DMS114 treated with DMSO at 0.1 percent for 48 hours (cell line): Measurements from ENCODE around the gene FAM228B.

Experiments used
- DNase-seq: peaks from one replicate; lab custom pipeline; 2025; ENCODE audit not compliant: unreplicated experiment; lab: John Stamatoyannopoulos, UW

FAM228B gene

GRCh38 chr2:24200799-24201198, 77.5 kb downstream of the FAM228B start:
- no peak for DNase-seq

- DNase-seq = no peak
Observed at GRCh38 chr2:24203029-24203786, 79.9 kb downstream of the FAM228B start.

DNA sequence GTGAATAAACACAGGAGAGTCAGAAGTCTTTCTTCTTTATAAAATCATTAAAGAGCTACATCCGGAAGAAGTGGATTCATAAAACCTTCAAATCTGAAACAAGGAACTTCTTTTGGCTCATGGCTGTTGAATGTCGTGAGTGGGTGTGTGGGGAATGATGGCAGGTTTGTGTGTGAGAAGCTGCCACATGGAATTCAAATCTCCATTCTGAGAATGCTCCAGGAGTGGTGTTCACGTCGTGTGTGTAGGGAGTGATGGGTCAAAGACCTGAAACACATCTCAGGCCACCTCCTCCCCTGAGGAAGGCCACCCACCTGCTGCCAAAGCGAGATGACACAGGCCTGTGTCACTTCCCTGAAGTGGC, 80.5 kb downstream of the FAM228B start:
- no peak for DNase-seq

GRCh38 chr2:24204505-24204904, 81.2 kb downstream of the FAM228B start:
- DNase-seq = no peak

DNA sequence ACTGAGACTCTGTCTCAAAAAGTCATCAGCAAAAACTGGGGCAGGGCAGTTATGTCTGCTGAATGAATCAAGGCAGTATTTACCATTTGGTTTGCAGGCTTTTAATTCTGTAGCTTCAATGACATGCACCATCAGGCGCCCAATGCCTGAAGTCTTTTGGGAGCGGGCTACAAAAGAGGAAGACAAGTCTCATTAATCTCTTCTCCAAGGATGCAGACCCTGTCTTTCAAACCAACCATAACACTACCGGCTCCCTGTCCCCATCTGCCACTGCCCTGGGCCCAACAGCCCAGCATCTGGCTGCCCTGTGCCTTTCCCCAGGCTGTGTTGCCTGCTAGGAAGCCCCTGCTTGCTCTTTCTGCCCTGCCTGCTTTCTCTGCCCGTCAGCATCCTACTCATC, 81.9 kb downstream of the FAM228B start:
- DNase-seq = no peak

GRCh38 chr2:24206242-24206641, 83.0 kb downstream of the FAM228B start:
- DNase-seq = no peak

DNA sequence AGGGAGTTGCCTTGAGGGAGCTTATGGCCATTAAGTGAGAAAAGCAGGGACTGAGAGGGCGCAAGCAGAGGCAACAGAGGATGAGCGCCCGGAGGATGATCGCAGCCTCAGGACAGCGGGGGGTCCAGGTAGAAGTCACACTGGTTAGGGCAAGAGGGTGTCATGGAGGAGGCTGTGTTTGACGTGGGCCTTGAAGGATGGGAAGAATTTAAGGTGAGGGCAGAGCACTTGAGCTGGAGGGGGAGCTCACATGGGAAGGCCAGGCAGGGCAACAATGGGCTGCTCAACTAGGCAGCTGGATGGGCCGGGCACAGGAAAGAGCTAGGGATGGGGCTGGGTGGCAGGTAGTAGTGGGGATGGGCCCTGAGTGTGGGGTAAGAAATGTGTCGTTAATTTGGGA, 83.4 kb downstream of the FAM228B start:
- DNase-seq = no peak

DNA sequence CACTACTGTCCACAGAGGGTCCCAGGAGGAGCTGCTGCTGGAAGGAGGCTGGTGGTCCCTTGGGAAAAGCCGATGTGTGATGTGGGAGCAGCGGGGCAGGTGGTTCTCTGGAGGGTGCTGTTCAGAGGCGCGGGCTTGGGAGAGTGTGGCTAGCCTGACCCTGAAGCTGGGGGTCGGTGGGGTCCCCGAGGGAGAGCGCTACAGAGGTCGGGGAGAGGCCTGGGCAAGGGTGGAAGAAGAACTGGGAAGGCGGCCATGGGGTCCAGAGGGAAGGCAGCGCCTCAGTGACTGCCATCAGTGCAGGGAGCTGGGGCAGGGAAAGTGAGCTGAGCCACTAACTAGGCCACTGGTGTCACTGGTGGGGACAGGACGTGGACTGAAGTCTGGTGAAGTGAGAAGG, 84.1 kb downstream of the FAM228B start:
- no peak for DNase-seq

DNA sequence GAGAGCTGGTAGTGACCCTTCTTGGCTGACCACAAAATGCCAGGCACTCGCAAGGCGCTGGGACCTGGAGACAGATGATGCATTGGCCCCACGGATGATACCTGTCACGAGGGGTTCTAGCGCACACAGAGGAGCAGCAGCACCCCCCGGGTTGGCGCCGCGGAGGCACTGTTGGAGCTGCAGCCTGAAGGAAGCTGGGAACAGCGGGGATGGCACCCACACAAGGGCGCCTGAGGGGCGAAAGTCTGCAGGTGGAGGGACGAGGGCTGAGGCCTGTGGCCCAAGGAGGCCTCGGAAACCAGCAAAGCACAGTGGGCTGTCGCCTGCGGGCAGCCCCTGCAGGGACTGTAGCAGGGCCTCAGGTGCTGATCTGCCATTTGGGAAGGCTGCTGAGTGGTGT, 85.2 kb downstream of the FAM228B start:
- DNase-seq = no peak

DNA sequence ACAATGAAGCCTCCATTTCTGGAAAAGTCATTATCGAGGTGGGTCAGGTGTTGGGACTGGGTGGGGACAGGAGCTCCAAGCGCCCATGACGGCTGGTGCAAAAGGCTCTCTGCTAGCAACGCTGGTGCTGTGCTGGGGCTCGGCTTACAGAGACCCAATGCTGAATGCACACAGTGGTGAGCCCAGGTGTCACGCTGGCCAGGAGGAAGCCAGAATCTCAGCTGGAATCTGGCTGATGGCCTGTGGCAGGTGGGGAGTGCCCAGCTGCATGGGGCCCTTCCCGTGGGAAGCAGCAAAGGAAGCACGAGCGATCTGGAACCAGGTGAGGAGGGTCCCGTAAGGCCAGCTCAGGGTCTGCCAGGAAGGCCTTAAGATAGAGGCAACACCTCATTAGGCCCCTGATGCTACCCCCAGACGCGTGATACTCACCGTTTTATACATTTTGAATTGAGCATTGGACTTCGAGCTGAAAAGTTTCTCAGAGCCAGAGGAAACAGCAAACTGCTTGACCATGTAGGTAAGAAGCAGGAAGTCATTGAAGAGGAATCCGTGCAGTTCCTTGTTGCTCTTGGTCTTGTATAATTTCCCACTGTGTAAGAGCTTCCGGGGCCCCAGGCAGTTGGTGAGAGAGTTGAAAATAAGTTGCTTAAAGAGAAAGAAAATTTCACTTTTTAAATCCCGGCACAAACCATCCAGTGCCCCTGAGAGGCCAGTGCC, 86.3 kb downstream of the FAM228B start:
- no peak for DNase-seq

DNA sequence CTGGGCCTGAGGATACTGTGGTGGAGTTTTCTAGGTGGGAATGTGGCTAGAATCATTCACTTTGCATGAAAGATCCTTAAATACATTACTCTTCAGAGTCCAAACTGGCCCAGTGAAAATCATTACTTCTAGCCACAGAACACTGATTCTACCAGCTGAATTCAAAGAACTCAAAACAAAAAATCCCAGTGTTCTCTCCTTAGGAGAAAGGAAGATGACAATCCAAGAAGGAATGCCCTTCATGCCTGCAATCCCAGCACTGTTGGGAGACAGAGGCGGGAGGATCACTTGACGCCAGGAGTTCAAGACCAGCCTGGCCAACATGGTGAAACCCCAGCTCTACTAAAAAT, 86.8 kb downstream of the FAM228B start:
- no peak for DNase-seq

GRCh38 chr2:24210723-24211122, 87.5 kb downstream of the FAM228B start:
- no peak for DNase-seq

DNA sequence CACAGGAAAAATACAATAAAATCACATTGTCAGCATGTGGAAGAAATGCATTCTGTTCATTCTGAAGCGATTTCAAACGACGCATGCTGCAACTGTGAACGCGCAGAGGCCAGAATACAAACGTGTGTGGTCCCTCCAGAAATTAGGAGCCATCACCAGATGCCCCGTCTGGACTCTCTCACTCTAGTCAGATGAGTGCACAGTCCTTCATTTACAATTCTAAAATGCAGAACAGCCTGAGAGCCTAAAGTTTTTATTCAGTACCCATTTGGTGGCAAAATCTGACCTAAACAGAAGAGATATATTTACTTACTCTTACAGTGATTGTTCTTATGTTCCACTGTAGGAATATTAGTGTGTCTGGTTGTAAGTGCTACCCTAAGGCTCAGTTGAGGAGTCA, 88.1 kb downstream of the FAM228B start:
- no peak for DNase-seq

GRCh38 chr2:24214880-24215279, 91.6 kb downstream of the FAM228B start:
- no peak for DNase-seq
